HG02759 (cell line): ENCODE data around the gene KMT2C.
"Not testable (repeated sequence)": the region's sequence is repeated elsewhere in the genome, so short reads cannot be mapped to it uniquely, and the experiment has no call there.

Source experiments
- ATAC-seq: cut with Tn5 transposase; IDR thresholded peaks from one replicate; pipeline ENCODE4 v1.9.1; 2021; ENCODE audit warnings: mild to moderate bottlenecking, moderate library complexity; ENCODE audit not compliant: unreplicated experiment

The KMT2C gene

GRCh38 chr7:152365982-152366603 is 69.7 kb downstream of the KMT2C start:
- no peak for ATAC-seq

GRCh38 chr7:152363798-152364197 is 72.0 kb downstream of the KMT2C start:
- ATAC-seq, result no peak

GRCh38 chr7:152362128-152362926 is 73.5 kb downstream of the KMT2C start:
- no peak for ATAC-seq

- no peak for ATAC-seq
These were observed 80.2 kb downstream of the KMT2C start for GRCh38 chr7:152355474-152356057.

- ATAC-seq, result no peak
These were observed 81.7 kb downstream of the KMT2C start for GRCh38 chr7:152354061-152354460.

- ATAC-seq, result not testable (repeated sequence)
These were observed 82.5 kb downstream of the KMT2C start for GRCh38 chr7:152353281-152353680.

GRCh38 chr7:152351747-152352146 is 84.1 kb downstream of the KMT2C start:
- ATAC-seq, result not testable (repeated sequence)

GRCh38 chr7:152351168-152351567 is 84.6 kb downstream of the KMT2C start:
- ATAC-seq, result no peak

GRCh38 chr7:152347888-152348287 is 87.9 kb downstream of the KMT2C start:
- no peak for ATAC-seq

- ATAC-seq, result no peak
These were observed 91.5 kb downstream of the KMT2C start for GRCh38 chr7:152344253-152344652.

- no peak for ATAC-seq
These were observed 93.0 kb downstream of the KMT2C start for GRCh38 chr7:152342796-152343195.

- ATAC-seq, result no peak
These were observed 93.9 kb downstream of the KMT2C start for GRCh38 chr7:152341914-152342236.

- ATAC-seq, result peak; percentile 69
These were observed 94.5 kb downstream of the KMT2C start for GRCh38 chr7:152341039-152341913.

- no peak for ATAC-seq
These were observed 95.6 kb downstream of the KMT2C start for GRCh38 chr7:152340161-152340560.

GRCh38 chr7:152338561-152338960 is 97.2 kb downstream of the KMT2C start:
- ATAC-seq, result no peak

GRCh38 chr7:152336754-152337368 is 98.9 kb downstream of the KMT2C start:
- peak; percentile 65 for ATAC-seq

GRCh38 chr7:152335900-152336571 is 99.8 kb downstream of the KMT2C start:
- ATAC-seq, result peak; percentile 62

GRCh38 chr7:152333134-152333533 is 102.7 kb downstream of the KMT2C start:
- ATAC-seq, result no peak

GRCh38 chr7:152330827-152331226 is 105.0 kb downstream of the KMT2C start:
- no peak for ATAC-seq

GRCh38 chr7:152329469-152329868 is 106.3 kb downstream of the KMT2C start:
- no peak for ATAC-seq
